CD4-positive, alpha-beta T cell treated with Interleukin-15 for 4 hours (primary cell): ENCODE data around the gene ACER3.
"Not testable (repeated sequence)": the region's sequence is repeated elsewhere in the genome, so short reads cannot be mapped to it uniquely, and the experiment has no call there.

ENCODE experiments used
- DNase-seq: peaks from one replicate; pipeline ENCODE4 v3.0.0-alpha.2; 2020; ENCODE audit warnings: low spot score

Gene ACER3

DNA sequence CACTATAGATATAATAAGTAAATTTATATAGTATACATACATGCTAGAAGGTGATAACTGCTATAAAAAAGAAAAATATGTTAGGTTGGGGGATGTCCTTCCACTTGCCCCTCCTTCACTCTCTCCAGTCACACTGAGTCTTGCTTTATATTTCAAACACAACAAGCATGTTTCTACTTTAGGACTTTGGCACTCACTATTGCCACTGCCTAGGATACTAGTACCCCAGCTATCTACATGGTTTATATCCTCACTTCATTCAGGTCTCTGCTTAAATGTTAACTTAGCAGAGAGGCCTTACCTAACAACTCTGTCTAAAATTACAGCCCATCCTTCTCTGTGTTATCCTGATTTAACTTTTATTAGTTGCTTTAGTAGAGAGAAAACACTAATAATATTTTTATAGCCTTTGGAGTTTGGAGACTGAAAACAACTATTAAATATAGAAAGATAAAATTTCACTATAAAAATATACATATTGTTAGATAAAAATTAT, 134.4 kb downstream of the ACER3 start:
- no peak for DNase-seq

DNA sequence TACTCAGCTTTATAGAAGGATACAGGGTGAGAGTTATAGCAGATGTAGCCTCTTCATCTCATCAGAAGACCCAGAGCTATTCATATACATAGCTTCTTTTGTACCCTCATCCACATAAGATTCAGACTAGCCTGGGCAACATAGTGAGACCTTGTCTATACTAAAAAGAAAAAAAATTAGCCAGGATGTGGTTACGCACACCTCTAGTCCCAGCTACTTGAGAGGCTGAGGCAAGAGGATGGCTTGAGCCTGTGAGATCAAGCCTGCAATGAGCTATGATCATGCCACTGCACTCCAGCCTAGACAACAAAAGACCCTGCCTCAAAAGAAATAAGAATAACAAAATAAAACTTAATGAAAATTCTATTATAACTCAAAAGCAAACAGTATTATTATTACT, 136.8 kb downstream of the ACER3 start:
- DNase-seq = no peak

DNA sequence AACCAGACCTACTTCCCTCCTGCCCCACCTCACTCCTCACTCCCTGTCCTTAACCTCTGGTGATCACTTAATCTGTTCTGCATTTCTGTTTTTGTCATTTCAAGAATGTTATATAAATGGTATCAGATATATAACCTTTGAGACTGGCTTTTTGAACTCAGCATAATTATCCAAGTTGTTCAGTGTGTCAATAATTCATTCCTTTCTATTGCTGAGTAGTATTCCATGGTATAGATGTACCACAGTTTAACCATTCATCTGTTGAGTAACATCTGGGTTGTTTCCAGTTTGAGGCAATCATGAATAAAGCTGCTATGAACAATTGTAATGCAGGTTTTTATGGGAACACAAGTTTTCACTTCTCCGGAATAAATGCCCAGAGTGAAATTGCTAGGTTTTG, 138.9 kb downstream of the ACER3 start:
- DNase-seq = no peak

DNA sequence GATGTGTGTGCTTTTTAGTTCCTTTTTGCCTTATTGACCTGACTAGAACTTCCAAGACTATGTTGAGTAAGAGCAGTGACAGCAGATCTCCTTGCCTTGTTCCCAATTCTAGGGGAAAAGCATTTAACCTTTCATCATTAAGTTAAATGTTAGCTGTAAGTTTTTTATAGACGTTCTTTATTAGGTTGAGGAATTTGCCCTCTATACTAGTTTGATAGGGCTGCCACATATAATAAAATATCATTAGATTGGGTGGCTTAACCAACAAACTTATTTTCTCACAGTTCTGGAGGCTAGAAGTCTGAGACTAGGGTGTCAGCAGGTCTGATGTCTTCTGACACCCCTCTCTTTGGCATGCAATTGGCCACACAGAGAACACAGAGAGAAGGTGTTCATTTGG, 140.9 kb downstream of the ACER3 start:
- DNase-seq = no peak

DNA sequence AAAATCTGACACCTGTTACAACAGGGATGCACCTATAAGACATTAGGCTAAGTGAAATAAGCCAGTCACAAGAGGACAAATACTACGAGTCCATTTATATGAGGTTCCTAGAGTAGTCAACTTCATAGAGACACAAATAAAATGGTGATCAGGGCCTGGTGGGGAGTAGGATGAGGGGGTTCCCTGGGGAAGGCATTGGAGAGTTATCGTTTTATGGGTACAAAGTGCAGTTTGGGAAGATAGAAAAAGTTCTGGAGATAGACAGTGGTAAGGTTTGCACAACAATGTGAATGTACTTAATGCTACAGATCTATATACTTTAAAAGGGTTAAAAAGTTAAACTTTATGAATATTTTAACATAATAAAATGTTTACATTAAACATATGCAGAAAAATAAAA, 142.1 kb downstream of the ACER3 start:
- no peak for DNase-seq

DNA sequence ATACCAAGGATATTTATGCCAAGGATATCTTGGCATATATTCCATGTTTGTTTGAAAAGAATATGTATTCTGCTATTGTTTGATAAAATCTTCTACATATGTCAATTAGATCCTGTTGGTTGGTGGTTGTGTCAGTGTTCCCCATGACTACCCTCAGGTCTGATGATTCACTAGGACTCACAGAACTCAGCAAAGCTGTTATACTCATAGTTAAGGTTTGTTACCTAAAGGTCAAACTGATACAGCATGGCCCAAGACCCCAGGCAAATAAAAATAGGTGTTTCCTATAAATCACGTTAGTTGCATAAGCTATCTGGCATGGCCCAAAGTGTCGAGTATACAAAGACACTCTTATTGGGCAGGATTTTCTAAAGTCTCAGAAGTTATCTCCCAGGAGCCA, 143.2 kb downstream of the ACER3 start:
- no peak for DNase-seq

DNA sequence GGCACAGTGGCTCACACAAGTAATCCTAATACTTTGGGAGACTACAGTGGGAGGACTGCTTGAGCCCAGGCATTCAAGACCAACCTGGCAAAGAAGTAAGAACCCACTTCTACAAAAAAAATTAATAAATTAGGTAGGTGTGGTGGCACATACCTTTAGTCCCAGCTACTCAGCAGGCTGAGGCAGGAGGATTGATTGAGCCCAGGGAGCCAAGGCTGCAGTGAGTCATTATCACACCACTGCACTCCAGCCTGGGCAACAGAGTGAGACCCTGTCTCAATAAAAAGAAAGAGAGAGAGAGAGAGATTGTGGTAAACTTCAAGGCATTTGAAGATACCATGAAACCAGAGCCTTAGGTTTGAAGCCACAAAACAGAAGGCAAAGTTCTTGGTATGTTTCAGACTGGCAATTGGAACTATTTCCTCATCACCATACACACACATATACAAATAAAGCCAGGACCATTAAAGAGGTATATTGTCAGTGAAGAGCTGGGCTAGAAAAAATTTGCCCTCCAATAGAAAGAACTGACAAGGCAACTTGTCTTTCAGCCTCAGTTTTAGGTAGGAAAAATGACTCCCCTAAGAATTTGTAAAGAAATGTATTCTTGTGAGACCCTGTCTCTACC, 148.9 kb downstream of the ACER3 start:
- no peak for DNase-seq

DNA sequence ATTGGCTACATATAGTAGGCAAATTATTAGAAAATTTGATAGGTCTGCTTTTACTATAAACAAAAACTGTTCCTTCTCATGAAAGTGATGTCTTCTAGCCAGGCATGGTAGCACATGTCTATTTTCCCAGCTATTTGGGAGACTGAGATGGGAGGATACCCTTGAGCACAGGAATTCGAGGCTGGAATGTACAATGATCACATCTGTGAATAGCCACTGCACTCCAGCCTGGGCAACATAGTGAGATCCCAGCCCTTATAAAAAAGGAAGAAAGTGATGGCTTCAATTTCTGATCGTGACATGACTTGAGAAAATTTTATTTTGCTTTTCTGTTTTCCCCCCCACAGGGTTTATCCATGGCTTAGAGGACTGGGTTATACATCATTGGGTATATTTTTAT, 154.0 kb downstream of the ACER3 start:
- no peak for DNase-seq

DNA sequence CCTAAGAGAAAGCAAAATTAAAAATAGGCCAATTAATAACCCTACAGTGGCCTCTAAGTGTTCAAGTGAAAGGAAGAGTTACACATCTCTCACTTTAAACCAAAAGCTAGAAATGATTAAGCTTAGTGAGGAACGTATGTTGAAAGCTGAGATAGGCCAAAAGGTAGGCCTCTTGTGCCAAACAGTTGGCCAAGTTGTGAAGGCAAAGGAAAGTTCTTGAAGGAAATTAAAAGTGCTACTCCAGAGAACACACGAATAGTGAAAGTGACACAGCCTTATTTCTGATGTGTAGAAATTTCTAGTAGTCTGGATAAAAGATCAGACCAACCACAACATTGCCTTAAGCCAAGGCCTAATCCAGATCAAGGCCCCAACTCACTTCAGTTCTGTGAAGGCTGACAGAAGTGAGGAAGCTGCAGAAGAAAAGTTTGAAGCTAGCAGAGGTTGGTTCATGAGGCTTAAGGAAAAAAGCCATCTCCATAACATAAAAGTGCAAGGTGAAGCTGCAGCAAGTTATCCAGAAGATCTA, 157.7 kb downstream of the ACER3 start:
- not testable (repeated sequence) for DNase-seq

DNA sequence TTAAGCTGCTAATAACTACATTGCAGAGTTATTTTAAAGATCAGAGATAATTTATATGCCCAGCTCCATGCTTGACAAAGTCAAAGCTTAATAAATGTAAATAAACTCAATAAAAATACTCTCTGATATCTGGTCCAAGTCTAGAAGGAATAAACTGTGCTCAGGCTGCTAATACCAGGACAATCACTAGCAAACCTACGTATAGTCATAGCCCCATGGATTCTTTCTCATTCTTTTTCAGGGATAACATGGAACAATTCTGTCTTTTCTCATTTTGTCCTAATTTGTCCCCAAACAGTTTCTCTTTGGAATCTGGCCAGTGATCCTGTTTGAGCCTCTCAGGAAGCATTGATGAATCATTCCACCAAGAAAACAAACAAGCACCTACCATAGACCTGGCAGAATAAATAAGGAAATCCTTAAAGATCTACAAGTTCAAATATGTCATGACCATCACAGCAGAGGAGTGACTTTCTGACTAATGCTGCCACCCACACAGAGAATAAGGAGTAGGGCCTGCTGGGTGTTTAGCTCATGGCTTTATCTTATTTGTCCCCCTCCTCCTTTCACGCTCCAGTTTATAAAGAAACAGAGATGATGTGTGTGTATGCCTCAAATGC, 159.4 kb downstream of the ACER3 start:
- DNase-seq = no peak

DNA sequence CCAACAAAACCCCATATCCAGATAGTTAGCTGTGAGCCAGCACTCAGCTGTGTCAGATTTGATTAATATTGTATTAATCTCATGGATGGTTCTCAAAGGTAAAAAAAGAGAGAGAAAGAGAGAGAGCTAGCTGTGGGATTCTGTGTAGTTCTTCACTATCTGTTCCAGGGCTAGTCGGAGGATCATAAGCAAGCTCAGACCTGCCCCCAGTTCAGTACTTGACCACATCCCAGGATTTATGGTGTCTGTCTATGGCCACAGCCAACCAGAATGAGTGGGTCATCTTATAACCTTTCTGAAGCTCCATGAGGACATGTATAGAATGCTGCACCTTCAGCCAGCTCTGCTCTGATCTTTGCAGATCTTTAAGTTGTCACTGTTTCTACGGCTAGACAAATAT, 160.0 kb downstream of the ACER3 start:
- DNase-seq = no peak

DNA sequence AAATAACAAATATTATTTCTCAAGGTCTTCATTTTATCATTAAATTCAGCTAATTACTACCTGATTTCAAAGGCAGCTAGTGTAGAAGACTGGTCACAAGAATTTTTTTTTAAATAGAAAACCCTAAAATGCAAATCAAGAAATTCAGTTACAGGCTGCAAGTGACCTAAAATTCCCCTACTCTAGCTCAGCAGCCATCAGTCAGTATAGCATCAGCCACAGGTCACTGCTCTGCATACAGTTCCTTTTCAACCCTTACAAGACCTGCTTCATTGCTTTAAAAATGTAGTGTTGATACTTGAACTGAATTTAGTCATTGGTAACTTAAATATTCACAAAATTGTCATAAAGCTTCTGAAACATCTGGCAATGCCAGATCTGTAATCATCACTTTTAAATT, 164.0 kb downstream of the ACER3 start:
- DNase-seq = no peak

DNA sequence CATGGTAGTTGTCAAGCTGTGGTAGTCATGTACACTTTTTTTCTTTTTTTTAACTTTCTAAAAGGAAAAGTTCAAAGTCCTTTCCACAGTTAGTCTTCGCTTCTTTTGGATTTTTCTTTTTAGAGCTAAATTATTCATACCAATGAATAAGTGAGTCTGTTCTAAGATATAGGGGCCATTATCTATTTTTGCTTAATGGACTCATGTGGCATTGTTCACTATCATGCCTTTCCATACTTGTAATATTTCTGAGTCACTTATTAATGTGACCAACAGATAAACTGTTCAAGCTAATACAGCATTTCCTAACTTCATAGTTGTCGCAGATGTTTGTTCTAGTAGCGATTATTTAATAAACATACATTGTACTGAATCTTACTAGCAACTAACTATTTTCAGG, 165.5 kb downstream of the ACER3 start:
- no peak for DNase-seq

DNA sequence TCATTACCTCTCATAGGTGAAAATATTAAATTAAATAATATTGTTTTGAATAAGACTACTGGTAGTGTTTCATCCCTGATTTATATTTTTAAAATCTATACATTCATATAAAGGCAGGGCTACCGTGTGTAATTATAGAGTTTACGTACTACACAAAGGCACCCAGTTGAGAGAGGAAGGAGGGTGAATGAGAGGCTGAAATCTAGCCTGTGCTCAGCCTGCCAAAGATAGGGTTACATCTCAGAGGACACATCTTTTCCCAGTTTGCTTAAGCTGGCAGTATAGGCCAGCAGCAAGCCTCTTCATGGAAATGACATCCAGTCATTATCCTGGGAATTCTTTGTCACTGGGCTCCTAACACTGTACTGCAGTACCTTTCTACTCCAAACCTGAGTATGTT, 166.0 kb downstream of the ACER3 start:
- DNase-seq = no peak

DNA sequence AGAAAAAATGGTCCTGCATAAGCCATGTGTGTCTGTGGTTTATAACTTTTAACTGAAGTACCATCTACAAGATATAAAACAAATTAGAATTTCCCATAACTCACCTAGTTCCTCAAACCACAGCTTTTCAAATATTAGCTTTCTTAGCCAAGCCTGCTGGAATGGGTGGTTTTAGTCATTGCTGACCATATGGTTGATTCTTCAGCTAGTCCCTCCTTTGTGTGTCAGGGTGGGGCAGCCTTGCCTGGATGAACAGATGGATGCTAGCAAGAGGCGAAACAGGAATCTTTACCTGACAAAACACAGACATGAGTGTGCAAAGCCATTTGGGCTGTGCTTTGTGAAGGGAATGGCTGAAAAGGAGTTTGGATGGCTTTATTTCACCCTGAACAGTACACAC, 166.6 kb downstream of the ACER3 start:
- DNase-seq = no peak

DNA sequence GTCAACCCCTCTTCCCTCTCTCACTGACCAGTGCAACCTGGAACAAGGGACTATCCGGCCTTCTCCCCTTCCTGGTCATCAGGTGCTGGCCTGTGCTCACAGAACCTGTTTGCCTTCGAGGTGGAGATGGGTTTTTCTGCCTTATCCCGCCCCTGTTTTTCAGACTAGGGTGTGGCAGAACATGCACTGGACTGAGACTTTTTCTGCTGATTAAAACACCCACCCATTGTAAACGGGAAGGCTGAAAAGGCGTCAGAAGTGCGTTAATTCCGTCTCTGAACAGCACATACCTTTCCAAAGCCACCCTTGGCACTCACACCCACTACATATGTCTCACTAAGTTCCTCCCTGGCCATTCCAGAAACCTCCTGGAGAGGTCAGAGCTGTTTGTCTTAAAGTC, 169.1 kb downstream of the ACER3 start:
- DNase-seq = no peak

DNA sequence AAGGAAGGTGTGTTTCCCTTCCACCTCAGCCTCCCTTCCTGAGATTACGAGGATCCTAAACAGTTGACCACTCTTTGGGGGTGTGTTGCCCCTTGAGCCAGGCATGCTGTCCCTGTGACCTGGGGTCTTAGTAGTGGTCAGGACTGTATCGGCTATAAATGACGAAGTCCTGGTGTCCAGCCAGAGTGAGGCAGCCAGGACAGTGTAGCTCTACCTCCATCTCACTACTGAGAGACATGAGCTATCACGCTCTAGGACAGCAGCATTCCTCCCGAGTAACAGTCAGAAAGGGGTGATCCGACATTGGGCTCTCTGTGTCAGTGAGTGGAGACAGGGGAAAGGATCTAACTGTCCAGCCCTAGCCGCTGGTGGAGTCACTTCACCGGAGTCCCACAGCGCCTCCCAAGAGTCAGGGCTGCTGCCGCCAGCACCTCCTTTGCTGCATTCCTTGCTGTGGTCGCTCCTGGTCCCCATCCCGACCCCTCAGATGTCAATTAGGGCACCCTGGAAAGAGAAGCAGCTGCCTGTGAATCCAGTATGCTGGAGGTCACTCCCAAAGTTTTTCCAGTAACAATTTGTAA, 170.2 kb downstream of the ACER3 start:
- DNase-seq = no peak

DNA sequence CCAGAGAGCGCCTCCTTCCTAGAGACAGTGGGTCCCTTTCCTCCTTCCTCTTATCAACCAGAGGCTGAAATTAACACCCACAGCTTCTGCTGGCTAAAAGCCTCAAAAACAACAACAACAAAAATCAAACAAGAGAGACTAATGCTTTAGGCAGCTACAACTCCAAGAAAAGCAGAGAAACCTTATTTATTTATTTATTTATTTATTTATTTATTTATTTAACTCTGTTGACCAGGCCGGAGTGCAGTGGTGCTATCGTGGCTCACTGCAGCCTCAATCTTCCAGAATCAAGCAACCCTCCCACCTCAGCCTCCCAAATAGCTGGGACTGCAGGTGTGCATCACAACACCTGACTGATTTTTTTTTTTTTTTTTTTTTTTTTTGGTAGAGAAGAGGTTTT, 170.9 kb downstream of the ACER3 start:
- DNase-seq = no peak

DNA sequence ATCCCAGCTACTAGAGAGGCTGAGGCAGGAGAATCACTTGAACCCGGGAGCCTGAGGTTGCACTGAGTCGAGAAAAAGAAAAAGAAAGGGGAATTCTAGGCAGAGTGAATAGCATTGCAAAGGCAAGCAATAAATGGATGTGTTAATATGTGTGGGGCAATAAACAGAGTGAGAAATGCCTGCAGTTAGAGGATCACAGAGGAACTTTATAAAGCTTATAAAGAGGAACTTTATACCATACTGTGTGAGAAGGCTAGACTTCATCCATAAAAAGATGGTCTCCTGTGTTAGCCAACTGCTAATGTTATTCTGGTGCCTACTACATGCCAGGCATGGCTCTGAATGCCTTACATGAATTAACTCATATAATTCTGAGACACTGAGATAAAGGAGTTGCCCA, 174.3 kb downstream of the ACER3 start:
- no peak for DNase-seq

DNA sequence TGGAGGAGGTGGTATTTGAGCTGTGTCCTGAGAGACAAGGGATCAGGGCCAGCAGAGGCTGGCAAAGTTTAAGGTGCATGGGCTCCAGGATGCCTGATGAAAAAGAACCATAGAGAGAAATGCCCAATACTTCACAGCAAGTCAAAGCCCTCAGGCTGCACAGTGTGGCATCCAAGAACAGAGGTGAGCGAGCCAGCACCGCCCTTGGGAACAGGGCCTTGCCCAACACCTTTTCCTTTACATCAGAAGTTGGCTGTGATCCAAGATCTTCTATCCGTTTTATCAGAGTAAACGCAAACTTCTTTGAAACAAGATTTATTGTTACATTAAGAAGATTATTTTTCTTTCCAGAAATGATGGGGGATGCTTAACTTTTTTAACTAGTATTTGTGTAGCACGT, 174.9 kb downstream of the ACER3 start:
- no peak for DNase-seq

DNA sequence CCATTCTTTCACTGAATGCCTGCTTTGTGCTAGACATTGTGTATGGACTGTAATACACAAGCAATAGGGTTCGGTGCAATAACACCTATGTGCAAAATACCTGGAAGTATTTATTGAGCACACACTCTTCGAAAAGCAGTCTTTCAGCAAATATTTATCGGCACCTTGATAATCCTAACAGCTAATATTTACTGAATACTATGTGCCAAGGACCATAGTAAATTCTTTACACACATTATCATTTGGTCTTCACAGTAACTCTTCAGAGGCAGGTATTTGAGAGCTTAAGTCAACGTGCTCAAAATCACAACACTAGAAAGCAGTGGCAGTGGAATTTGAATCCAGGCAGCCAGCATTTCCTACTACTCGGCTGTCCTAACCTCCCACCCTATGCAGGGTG, 175.7 kb downstream of the ACER3 start:
- no peak for DNase-seq

DNA sequence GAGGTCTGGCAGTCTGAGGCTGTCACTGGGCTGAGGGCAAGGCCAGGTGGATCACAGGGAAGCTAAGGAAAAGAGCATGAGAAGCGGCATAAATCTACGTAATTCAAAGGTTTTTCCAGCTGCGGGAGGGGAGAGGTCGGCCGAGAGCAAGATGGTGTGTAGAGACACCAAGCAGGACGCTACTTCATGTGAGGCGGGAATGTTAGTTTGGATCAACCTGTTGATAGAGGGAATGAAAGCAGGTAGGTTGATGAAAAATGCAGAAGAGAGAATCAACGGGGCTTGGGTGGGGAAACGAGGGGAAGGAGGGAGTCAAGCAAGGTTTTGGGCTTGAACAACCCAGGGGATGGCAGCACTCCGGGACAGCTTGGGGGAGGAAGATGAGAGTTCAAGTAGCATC, 176.3 kb downstream of the ACER3 start:
- no peak for DNase-seq

DNA sequence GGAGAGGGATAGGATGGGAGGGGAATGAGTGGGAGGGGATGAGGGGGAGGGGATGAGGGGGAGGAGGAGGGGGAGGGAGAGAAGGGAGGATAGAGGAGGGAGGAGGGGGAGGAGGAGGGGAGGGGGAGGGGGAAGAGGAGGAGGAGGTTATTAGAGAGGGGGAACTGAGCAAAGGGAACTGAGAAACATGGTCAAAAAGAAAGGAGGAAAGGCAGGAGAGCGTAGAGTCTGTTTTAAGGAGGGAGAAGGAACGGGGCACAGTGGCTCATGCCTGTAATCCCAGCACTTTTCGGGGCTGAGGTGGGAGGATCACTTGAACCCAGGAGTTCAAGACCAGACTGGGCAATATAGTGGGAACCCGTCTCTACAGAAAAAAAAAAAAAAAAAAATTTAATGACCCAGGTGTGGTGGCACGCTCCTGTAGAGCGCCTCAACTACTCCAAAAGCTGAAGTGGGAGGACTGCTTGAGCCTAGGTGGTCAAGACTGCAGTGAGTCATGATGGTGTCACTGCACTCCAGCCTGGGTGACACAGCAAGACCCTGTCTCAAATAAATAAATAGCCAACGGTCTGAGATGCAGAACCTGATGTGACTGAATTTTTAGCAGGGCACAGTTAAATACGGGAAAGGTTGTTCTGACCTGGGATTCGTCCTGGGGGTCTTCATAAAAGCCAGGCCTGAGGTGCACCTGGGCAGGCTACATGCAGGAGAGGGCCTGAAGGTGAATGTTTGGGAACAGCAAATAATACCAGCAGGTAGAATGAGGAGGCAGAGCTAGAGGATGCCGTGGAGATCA, 177.5 kb downstream of the ACER3 start:
- no peak for DNase-seq
